HG03354 (cell line): Measurements from ENCODE around the gene USP15.
"Not testable (repeated sequence)": the region's sequence is repeated elsewhere in the genome, so short reads cannot be mapped to it uniquely, and the experiment has no call there.

Experiments used
- ATAC-seq: cut with Tn5 transposase; IDR thresholded peaks from one replicate; pipeline ENCODE4 v1.9.1; 2021; ENCODE audit warnings: mild to moderate bottlenecking; ENCODE audit not compliant: unreplicated experiment, poor library complexity, severe bottlenecking

USP15 gene

GRCh38 chr12:62347922-62348650, 87.9 kb downstream of the USP15 start:
- ATAC-seq = no peak

GRCh38 chr12:62350554-62350953, 90.3 kb downstream of the USP15 start:
- no peak for ATAC-seq

- ATAC-seq = no peak
Observed at GRCh38 chr12:62351326-62351725, 91.1 kb downstream of the USP15 start.

- ATAC-seq = no peak
Observed at GRCh38 chr12:62361048-62361447, 100.8 kb downstream of the USP15 start.

- ATAC-seq = no peak
Observed at GRCh38 chr12:62363506-62363905, 103.3 kb downstream of the USP15 start.

- not testable (repeated sequence) for ATAC-seq
Observed at GRCh38 chr12:62364697-62365096, 104.5 kb downstream of the USP15 start.

- not testable (repeated sequence) for ATAC-seq
Observed at GRCh38 chr12:62365846-62366245, 105.6 kb downstream of the USP15 start.

- not testable (repeated sequence) for ATAC-seq
Observed at GRCh38 chr12:62368430-62369223, 108.4 kb downstream of the USP15 start.

GRCh38 chr12:62370189-62370588, 110.0 kb downstream of the USP15 start:
- ATAC-seq = no peak

GRCh38 chr12:62371661-62372060, 111.5 kb downstream of the USP15 start:
- ATAC-seq = no peak

- ATAC-seq = no peak
Observed at GRCh38 chr12:62372134-62372533, 111.9 kb downstream of the USP15 start.

- ATAC-seq = no peak
Observed at GRCh38 chr12:62372825-62373224, 112.6 kb downstream of the USP15 start.

- no peak for ATAC-seq
Observed at GRCh38 chr12:62375603-62376002, 115.4 kb downstream of the USP15 start.

- ATAC-seq = no peak
Observed at GRCh38 chr12:62379026-62379722, 119.0 kb downstream of the USP15 start.

- no peak for ATAC-seq
Observed at GRCh38 chr12:62379723-62380045, 119.5 kb downstream of the USP15 start.

- no peak for ATAC-seq
Observed at GRCh38 chr12:62382526-62382925, 122.3 kb downstream of the USP15 start.

GRCh38 chr12:62396750-62397149, 136.5 kb downstream of the USP15 start:
- no peak for ATAC-seq

- peak; percentile 89 for ATAC-seq
Observed at GRCh38 chr12:62400135-62400534, 139.9 kb downstream of the USP15 start.

GRCh38 chr12:62401631-62402030, 141.4 kb downstream of the USP15 start:
- no peak for ATAC-seq

GRCh38 chr12:62403031-62403430, 142.8 kb downstream of the USP15 start:
- ATAC-seq = no peak

GRCh38 chr12:62407587-62407986, 147.4 kb downstream of the USP15 start:
- no peak for ATAC-seq
